Stimulated activated CD4-positive, alpha-beta T cell treated with anti-CD3 and anti-CD28 coated beads, Interleukin-4, amount 100 ng/mL, for 1 hour (primary cell): ENCODE measurements around the gene ZIC1.

Experiments used
- DNase-seq: peaks from one replicate; pipeline ENCODE4 v3.0.0-alpha.2; 2020

Gene ZIC1

GRCh38 chr3:147411815-147412241 lies 2.7 kb downstream of the ZIC1 start:
- no peak for DNase-seq

- DNase-seq: no peak
Observed at GRCh38 chr3:147412261-147412916, 3.2 kb downstream of the ZIC1 start.

- no peak for DNase-seq
Observed at GRCh38 chr3:147412917-147413685, 3.9 kb downstream of the ZIC1 start.

- no peak for DNase-seq
Observed at GRCh38 chr3:147413686-147414389, 4.7 kb downstream of the ZIC1 start.

GRCh38 chr3:147414390-147415138 lies 5.4 kb downstream of the ZIC1 start:
- no peak for DNase-seq

GRCh38 chr3:147415286-147415685 lies 6.1 kb downstream of the ZIC1 start:
- DNase-seq: no peak

- DNase-seq: no peak
Observed at GRCh38 chr3:147415874-147416273, 6.7 kb downstream of the ZIC1 start.

GRCh38 chr3:147416931-147417330 lies 7.8 kb downstream of the ZIC1 start:
- no peak for DNase-seq

GRCh38 chr3:147417551-147418295 lies 8.6 kb downstream of the ZIC1 start:
- no peak for DNase-seq

GRCh38 chr3:147418371-147418781 lies 9.2 kb downstream of the ZIC1 start:
- no peak for DNase-seq

- no peak for DNase-seq
Observed at GRCh38 chr3:147418808-147419701, 9.9 kb downstream of the ZIC1 start.

- DNase-seq: no peak
Observed at GRCh38 chr3:147419781-147420224, 10.6 kb downstream of the ZIC1 start.

- no peak for DNase-seq
Observed at GRCh38 chr3:147420353-147421183, 11.4 kb downstream of the ZIC1 start.

GRCh38 chr3:147421184-147421912 lies 12.2 kb downstream of the ZIC1 start:
- no peak for DNase-seq

- no peak for DNase-seq
Observed at GRCh38 chr3:147422196-147422595, 13.0 kb downstream of the ZIC1 start.

- no peak for DNase-seq
Observed at GRCh38 chr3:147422601-147423536, 13.7 kb downstream of the ZIC1 start.

- DNase-seq: no peak
Observed at GRCh38 chr3:147423537-147423797, 14.3 kb downstream of the ZIC1 start.

- no peak for DNase-seq
Observed at GRCh38 chr3:147423798-147424580, 14.8 kb downstream of the ZIC1 start.
